Naive thymus-derived CD8-positive, alpha-beta T cell (primary cell): Measurements from ENCODE around the gene WWP2. TPM values are rescaled to one million over a fixed set of nuclear protein-coding genes. Genes with fewer than 3 reads are reported as not detected.
A peak's percentile ranks its signal among the peaks of the same experiment; 100 is the strongest.

ENCODE experiments used
- ATAC-seq, 2 donors: fragments of 150-1000 bp; cut with Tn5 transposase in 1 of 2; sonication (Bioruptor Pico), chemical (Tn5 transposase) in 1 of 2; 1 replicate in 1 of 2; 2 replicates in 1 of 2; pipeline ENCODE4 v1.10.0; 2021; ENCODE audit warnings: mild to moderate bottlenecking in 2 of 2, moderate library complexity in 2 of 2
- POLR2A ChIA-PET: fragments of 350-600 bp; sonication (Branson Sonifier 250); formaldehyde crosslinking; loops from one replicate; lab custom pipeline; 2021; ENCODE audit warnings: antibody characterized with exemption; lab: Charles Lee
- DNase-seq, 10 donors: peaks; one replicate each; pipeline versions ENCODE4 v3.0.0 to v3.0.0-alpha.2; 2020 to 2022
- H3K27ac Mint-ChIP-seq, 10 donors: one replicate each; pipeline ENCODE4 v1.8.0; 2020 to 2022; ENCODE audit warnings: mild to moderate bottlenecking in 10 of 10, mixed read lengths in 10 of 10, moderate library complexity in 4 of 10, inconsistent platforms in 1 of 10
- H3K27me3 Mint-ChIP-seq, 5 donors: one replicate each; pipeline ENCODE4 v1.8.0; 2021 to 2022; ENCODE audit warnings: mixed read lengths in 5 of 5
- H3K36me3 Mint-ChIP-seq, 3 donors: one replicate each; pipeline ENCODE4 v1.8.0; 2020 to 2022; ENCODE audit warnings: mixed read lengths in 3 of 3, mild to moderate bottlenecking in 2 of 3, inconsistent platforms in 1 of 3
- H3K4me1 Mint-ChIP-seq, 4 donors: one replicate each; pipeline ENCODE4 v1.8.0; 2021 to 2022; ENCODE audit warnings: mixed read lengths in 4 of 4
- H3K4me3 Mint-ChIP-seq, 10 donors: one replicate each; pipeline ENCODE4 v1.8.0; 2020 to 2022; ENCODE audit warnings: mild to moderate bottlenecking in 10 of 10, mixed read lengths in 10 of 10, moderate library complexity in 6 of 10, inconsistent platforms in 1 of 10
- H3K9me3 Mint-ChIP-seq, 9 donors: one replicate each; pipeline ENCODE4 v1.8.0; 2020 to 2022; ENCODE audit warnings: mixed read lengths in 9 of 9, mild to moderate bottlenecking in 3 of 9, inconsistent platforms in 1 of 9, moderate library complexity in 1 of 9
- polyA plus RNA-seq, 3 donors: library from polyadenylated mRNA; unstranded; fragments of 300-500 nt; fragmentation: Illumina TruSeq; gene quantifications; one replicate each; pipeline ENCODE4 v1.2.3, GENCODE V29; 2021
- total RNA-seq, 8 experiments: library from RNA in 2 of 8; stranded (reverse) in 2 of 8; gene quantifications; one replicate each; pipeline ENCODE4 v1.2.3 and lab custom pipeline; 2021 to 2026

WWP2 gene
- total and polyA plus RNA-seq, 5 experiments from 2014 or later, result 27.0 to 63.3 (median 39.5) TPM

DNA sequence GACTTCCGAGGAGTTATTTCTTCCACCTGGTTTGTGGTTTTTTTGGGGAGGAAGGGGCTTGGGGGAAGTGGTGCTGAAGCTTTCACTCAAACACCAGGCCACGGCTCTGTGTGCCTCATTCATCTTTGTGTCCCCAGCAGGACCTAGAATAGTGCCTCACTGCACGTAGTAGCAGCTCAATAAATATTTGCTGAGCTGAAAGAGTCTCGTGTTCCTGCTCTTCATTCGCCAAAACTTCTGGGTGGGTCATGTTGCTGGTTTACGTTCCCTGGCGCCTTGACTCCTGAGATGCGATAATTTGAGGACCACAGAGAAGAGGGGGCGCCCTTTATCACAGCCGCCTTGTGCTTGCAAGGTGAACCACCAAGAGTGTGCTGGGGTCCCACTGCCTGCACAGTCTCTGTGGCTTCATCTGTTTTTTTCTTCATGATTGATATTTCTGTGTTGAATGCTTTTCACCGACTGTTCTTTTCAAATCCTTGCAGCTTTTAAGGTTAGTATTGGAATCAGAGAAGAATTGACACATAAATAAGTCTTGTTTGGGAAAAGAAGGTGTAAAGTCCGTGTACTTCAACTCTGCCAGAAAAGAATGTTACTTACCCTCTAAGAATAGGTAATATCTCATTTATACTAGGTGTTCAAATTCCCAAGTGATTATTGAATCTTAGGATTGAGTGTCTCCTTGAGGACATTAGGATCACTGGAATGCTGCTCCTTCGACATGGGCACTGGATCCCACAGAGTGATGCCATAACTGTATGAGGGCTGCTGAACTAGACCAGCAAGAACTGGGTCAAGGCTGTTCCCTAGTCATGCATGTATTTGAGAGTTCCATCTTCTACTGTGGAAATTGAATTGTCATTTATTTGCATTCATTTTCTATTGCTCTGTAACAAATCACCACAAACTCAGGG, 96.3 kb downstream of the WWP2 start:
- peaks cover 0 to 55% (median 11%) of the 10 kb centered on the region in 3 donors for H3K36me3 Mint-ChIP-seq
- no peaks in the 10 kb centered on the region for H3K9me3 Mint-ChIP-seq
- peaks cover 0 to 5% (median 2%) of the 10 kb centered on the region in 4 donors for H3K4me1 Mint-ChIP-seq
- no peaks in the 10 kb centered on the region for H3K27me3 Mint-ChIP-seq
- peak overlapping the region in 5 of 10 donors; percentile 15 to 55 (median 41) for H3K27ac Mint-ChIP-seq
- no peak for ATAC-seq
- no peak for DNase-seq
- POLR2A ChIA-PET, result no interaction called here
- H3K4me3 Mint-ChIP-seq, result no peak overlapping the region

DNA sequence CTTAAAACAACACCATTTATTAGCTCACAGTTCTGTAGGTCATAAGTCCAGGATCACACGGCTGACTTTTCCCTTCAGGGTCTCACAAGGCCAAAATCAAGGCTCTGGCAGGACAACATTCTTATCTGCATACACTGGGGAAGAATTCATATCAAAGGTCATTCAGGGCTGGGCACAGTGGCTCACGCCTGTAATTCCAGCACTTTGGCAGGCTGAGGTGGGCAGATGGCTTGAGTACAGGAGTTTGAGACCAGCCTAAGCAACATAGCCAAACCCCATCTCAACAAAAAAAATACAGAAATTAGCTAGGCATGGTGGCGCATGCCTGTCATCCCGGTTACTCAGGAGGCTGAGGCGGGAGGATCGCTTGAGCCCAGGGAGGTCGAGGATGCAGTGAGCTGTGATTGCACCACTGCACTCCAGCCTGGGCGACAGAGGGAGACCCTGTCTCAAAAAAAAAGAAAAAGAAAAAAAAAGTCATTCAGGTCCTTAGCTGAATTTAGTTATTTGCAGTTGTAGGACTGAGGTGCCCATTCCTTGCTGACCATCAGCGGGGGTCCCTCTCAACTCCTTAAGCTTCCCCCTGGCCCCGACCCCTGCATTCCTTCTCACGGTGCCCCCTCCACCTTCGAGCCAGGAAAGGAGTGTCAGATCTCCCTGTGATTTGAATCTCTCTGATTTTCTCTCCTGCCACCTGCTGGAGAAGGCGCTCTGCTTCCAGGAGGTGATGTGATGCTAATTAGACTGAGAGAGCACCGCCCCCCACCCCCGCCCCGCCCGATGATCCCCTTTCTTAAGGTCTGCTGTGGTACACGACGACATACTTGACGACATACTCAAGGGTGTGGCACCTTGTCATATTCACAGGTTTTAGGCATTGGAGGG, 97.2 kb downstream of the WWP2 start:
- peak overlapping the region in 2 of 10 donors; percentile 54 to 58 for H3K27ac Mint-ChIP-seq
- no peak overlapping the region for H3K4me3 Mint-ChIP-seq
- H3K4me1 Mint-ChIP-seq, result peaks cover 0 to 6% (median 1%) of the 10 kb centered on the region in 4 donors
- H3K36me3 Mint-ChIP-seq, result peaks cover 0 to 49% (median 10%) of the 10 kb centered on the region in 3 donors
- no peak for ATAC-seq
- POLR2A ChIA-PET, result no interaction called here
- DNase-seq, result no peak
- no peaks in the 10 kb centered on the region for H3K9me3 Mint-ChIP-seq
- no peaks in the 10 kb centered on the region for H3K27me3 Mint-ChIP-seq

DNA sequence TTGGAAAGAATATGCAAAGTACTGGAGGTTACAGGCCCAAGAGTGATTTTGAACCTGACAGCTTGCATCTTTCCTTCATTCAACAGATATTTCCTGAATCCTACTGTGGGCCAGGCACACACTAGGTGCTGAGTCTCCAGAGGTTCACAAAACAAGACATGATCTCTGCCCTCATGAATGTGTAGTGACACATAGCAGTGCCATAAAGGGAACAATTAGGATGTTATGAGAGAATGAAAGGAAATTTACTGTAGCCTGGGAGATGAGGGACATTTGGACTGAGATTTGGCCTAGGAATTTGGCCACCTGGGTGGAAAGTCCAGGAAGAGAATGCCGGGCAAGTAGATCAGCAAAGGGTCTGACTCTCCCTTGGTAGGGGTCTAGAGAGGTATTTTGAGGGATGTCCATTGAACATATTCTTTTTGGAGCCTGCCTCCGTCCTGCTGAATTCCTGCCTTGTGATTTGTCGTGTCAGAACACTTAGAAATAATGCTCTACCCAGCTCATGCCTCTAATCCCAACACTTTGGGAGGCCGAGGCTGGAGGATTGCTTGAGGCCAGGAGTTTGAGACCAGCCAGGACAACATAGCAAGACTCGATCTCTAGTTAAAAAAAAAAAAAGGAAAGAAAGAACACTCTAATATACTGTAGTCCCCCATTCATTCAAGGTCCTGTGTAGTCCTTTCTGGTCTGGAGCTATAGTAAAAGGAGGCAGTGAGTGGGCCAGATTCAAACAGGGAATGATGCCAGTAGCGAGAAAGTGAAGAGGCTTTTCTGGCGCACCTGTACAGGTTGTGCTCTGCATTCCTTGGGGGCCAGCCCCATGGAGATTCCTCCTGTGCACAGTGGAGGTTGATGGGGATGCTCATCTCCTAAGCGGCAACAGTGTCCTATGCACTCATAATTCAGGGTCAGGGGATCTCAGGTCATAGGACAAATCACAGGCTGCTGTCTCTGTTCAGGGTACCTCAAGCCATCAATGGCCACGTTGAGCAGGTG, 98.4 kb downstream of the WWP2 start:
- H3K4me1 Mint-ChIP-seq, result peaks cover 0 to 4% (median 1%) of the 10 kb centered on the region in 4 donors
- no peaks in the 10 kb centered on the region for H3K27me3 Mint-ChIP-seq
- no peak for ATAC-seq
- H3K9me3 Mint-ChIP-seq, result no peaks in the 10 kb centered on the region
- H3K36me3 Mint-ChIP-seq, result peaks cover 0 to 45% (median 10%) of the 10 kb centered on the region in 3 donors
- H3K27ac Mint-ChIP-seq, result peak overlapping the region in 5 of 10 donors; percentile 3 to 54 (median 40)
- DNase-seq, result no peak
- H3K4me3 Mint-ChIP-seq, result no peak overlapping the region
- POLR2A ChIA-PET, result no interaction called here

DNA sequence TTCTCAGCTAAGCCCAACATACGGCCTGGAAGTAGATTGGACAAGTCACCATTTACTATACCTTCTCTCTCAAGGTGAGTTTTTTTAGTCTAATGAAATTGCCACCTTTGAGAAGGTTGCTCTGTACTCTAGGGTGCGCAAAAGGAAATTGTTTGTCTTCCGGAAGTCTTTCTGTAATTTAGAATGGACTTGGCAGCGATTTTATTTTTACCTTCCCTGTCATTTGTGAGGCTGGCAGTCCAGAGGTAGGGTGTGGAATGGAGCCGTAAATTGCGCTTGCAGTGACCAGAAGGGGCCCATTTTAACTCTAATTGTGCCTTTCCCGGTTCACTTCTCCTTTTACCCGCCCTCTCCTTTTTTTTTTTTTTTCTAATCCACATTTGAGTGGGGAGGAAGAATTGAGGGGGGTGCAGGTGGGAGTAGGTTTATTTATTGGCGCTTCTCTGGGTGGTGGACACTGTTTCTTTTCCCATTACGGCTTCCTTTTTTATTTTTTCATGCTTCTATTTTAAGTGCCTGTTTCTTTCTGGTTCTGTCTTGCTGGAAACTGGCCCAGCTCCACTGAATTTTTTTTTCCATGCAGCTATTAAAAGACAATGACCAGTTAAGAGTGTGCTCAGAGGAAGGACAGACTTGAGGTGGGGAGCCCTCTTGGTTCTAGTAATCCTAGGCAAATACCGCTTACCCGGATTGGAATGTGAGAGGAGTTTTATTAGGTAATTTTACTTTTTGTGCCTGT, 99.3 kb downstream of the WWP2 start:
- Mint-ChIP-seq H3K9me3 (no peaks in the 10 kb centered on the region), H3K27ac (peak overlapping the region in 2 of 10 donors; percentile 40 to 52), H3K4me3 (no peak overlapping the region), H3K27me3 (no peaks in the 10 kb centered on the region), H3K36me3 (peaks cover 0 to 46% (median 10%) of the 10 kb centered on the region in 3 donors), H3K4me1 (peaks cover 0 to 3% (median 1%) of the 10 kb centered on the region in 4 donors)
- DNase-seq (no peak), ATAC-seq (no peak)
- POLR2A ChIA-PET, result no interaction called here

DNA sequence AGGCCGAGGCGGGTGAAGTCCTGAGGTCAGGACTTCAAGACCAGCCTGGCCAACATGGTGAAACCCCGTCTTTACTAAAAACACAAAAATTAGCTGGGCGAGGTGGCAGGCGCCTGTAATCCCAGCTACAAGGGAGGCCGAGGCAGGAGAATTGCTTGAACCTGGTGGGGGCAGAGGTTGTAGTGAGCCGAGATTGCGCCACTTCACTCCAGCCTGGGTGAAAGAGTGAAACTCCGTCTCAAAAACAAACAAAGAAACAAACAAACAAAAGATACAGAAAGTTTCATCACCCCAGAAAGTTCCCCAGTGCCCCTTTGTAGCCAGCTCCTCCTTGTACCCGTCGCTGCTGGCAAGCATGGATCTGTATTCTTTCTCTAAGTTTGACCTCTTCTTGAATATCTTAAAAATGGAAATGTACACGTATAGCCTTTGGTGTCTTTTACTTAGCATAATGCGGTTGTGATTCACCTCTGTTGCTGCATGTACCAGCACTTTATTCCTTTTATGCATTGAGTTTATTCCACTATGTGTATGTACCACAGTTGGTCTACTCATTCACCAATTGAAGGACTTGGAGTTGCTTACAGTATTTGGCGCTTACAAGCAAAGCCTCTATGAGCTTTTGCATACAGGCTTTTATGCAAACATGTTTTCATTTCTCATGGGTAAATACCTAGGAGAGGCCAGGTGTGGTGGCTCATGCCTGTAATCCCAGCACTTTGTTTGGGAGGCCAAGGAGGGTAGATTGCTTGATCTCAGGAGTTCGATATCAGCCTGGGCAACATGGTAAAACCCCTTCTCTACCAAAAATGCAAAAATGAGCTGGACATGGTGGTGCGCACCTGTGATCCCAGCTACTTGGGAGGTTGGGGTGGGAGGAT, 101.5 kb downstream of the WWP2 start:
- Mint-ChIP-seq H3K9me3 (no peaks in the 10 kb centered on the region), H3K27me3 (no peaks in the 10 kb centered on the region), H3K4me1 (peaks cover 0 to 2% (median 0%) of the 10 kb centered on the region in 4 donors), H3K27ac (no peak overlapping the region), H3K4me3 (no peak overlapping the region), H3K36me3 (peaks cover 0 to 39% (median 7%) of the 10 kb centered on the region in 3 donors)
- POLR2A ChIA-PET, result no interaction called here
- ATAC-seq (no peak), DNase-seq (no peak)

DNA sequence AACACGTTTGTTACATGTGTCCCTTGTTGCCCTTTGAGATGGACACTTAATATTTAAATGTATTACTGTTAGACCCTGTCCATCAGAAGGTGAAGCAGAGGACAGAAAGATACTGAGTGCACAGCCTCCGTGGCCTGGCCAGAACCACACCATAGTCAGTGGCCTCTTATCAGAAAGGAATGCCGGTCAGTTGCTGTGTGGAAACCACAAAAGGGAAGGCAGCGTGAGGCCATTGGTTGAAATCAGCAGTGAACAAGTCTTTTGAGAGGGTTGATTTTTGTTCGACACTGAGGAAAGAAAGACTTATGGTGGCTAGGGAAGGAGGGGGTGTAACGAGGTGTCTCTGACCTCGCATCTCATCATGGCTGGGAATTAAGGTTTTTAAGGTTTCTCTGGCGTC, 103.6 kb downstream of the WWP2 start:
- ATAC-seq (no peak), DNase-seq (no peak)
- POLR2A ChIA-PET, result no interaction called here
- H3K4me3 Mint-ChIP-seq, result no peak overlapping the region
- H3K27ac Mint-ChIP-seq, result peak overlapping the region in 4 of 10 donors; percentile 27 to 81 (median 52)
- peaks cover 0 to 35% (median 5%) of the 10 kb centered on the region in 3 donors for H3K36me3 Mint-ChIP-seq
- no peaks in the 10 kb centered on the region for H3K27me3 Mint-ChIP-seq
- H3K9me3 Mint-ChIP-seq, result no peaks in the 10 kb centered on the region
- H3K4me1 Mint-ChIP-seq, result peaks cover 0 to 2% (median 0%) of the 10 kb centered on the region in 4 donors

DNA sequence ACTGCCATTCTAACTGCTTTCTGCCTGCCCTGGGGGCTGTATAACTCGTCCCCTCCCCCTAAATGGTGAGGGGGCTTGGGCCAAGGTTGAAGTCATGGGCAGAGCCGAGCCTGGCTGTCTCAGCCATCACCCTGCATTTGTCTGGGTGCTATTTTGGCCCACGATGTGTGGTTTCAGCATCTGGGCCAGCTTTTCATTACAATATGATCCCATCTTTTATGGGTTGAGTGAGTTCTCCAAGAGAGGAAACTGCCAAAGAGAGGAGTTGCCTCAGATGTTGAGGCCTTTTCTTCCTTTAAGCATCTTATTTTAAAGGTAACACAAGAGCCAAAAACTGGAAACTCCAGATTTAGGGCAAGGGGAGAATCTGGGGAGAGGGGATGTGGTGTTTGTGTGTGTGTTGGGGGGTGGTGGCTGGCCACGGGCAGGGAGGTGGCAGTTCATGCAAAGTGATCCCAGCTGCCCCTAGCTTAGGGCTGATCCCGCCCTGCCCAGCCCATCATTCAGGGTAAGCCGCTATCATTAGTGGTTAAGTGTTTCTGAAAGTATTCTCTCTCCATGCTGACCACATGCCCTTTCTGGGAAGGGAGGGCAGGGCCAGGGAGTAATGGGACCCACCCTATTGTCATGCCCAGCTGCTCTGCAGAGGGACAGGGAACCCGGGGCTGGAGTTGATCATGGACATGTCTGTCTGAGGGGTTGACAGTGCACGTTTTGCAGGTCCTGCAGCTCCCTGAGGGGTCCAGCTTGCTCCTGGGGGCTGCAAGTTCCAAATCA, 105.8 kb downstream of the WWP2 start:
- peaks cover 0 to 2% (median 0%) of the 10 kb centered on the region in 4 donors for H3K4me1 Mint-ChIP-seq
- no peak for DNase-seq
- peak overlapping the region in 5 of 10 donors; percentile 3 to 65 (median 41) for H3K27ac Mint-ChIP-seq
- peaks cover 0 to 47% (median 13%) of the 10 kb centered on the region in 3 donors for H3K36me3 Mint-ChIP-seq
- no peaks in the 10 kb centered on the region for H3K27me3 Mint-ChIP-seq
- H3K4me3 Mint-ChIP-seq, result no peak overlapping the region
- POLR2A ChIA-PET, result no interaction called here
- H3K9me3 Mint-ChIP-seq, result no peaks in the 10 kb centered on the region
- no peak for ATAC-seq

DNA sequence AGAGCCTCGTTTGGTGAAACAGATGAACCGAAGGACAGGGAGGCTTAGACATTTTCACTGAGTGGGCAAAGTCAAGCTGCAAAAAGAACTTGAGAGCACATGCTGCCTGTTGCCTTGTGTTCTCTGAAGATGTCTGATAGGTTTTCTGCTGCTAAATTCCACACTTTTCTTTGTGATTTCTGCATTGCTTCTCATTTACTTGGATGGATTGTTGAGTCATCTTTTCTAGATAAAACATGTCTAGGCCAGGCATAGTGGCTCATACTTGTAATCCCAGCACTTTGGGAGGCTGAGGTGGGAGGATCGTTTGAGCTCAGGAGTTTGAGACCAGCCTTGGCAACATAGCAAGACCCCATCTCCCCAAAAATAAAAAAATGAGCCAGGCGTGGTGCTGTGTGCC, 108.6 kb downstream of the WWP2 start:
- H3K4me1 Mint-ChIP-seq, result peaks cover 0 to 1% (median 0%) of the 10 kb centered on the region in 4 donors
- H3K9me3 Mint-ChIP-seq, result no peaks in the 10 kb centered on the region
- H3K27ac Mint-ChIP-seq, result no peak overlapping the region
- ATAC-seq (no peak), DNase-seq (no peak)
- POLR2A ChIA-PET, result no interaction called here
- peaks cover 10 to 67% (median 27%) of the 10 kb centered on the region in 3 donors for H3K36me3 Mint-ChIP-seq
- H3K4me3 Mint-ChIP-seq, result no peak overlapping the region
- no peaks in the 10 kb centered on the region for H3K27me3 Mint-ChIP-seq

DNA sequence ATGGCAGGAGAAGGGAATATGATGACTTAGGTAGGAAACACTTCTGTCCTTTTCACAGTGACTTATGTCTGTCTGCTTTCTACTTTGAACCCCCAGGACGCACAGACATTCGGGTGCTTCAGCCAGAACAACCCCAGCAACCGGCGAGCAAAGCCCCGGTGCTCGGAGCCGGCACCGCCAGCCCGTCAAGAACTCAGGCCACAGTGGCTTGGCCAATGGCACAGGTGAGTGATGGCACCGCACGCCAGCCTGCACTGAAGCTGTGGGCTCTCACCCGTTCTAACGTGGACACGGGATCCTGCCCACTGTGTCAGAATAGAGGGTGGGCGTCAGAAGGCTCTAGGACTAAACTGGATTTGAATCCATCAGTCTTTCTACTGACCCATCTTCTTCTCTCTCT, 109.6 kb downstream of the WWP2 start:
- POLR2A ChIA-PET, result no interaction called here
- Mint-ChIP-seq H3K9me3 (peaks cover 0 to 2% (median 0%) of the 10 kb centered on the region in 9 donors), H3K27me3 (no peaks in the 10 kb centered on the region), H3K4me3 (no peak overlapping the region), H3K4me1 (peaks cover 0 to 1% (median 0%) of the 10 kb centered on the region in 4 donors), H3K36me3 (peaks cover 14 to 72% (median 32%) of the 10 kb centered on the region in 3 donors), H3K27ac (no peak overlapping the region)
- DNase-seq, result no peak
- ATAC-seq, result no peak

DNA sequence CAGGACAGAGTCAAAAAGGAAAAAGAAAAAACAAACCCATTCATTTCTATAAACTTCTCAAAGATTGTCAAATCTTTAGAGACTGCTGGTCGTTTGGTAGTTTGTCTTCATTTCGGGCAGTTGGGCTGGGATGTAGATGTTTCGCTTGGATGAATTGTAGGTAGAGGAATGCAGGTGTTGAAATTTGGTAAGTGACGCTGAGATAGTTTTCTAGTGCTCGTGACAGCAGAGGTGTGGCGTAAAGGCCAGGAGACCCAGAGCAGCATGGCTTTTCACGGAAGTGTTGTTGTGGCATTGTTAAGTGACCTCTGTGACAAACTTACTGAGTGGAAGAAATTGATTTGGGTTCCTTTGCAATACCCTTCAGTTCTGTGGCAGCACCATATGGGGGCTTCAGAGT, 110.8 kb downstream of the WWP2 start:
- Mint-ChIP-seq H3K36me3 (peaks cover 22 to 79% (median 40%) of the 10 kb centered on the region in 3 donors), H3K4me3 (no peak overlapping the region), H3K4me1 (peaks cover 0 to 1% (median 0%) of the 10 kb centered on the region in 4 donors), H3K27ac (peak overlapping the region in 2 of 10 donors; percentile 15 to 27), H3K27me3 (no peaks in the 10 kb centered on the region), H3K9me3 (peaks cover 0 to 3% (median 0%) of the 10 kb centered on the region in 9 donors)
- POLR2A ChIA-PET, result no interaction called here
- DNase-seq (no peak), ATAC-seq (no peak)
